Right hindlimb (tissue), 1 donor: ENCODE data around the gene EXOC7.

Experiments
- DNase-seq: peaks from one replicate; pipeline ENCODE4 v3.0.0-alpha.2; 2018

EXOC7 gene

GRCh38 chr17:76119409-76120371 lies 16.1 kb upstream of the EXOC7 start:
- DNase-seq, result no peak

GRCh38 chr17:76115138-76115754 lies 11.7 kb upstream of the EXOC7 start:
- no peak for DNase-seq

- no peak for DNase-seq
Measured at GRCh38 chr17:76111956-76112355, 8.4 kb upstream of the EXOC7 start.

GRCh38 chr17:76107509-76107908 lies 3.9 kb upstream of the EXOC7 start:
- DNase-seq, result no peak

DNA sequence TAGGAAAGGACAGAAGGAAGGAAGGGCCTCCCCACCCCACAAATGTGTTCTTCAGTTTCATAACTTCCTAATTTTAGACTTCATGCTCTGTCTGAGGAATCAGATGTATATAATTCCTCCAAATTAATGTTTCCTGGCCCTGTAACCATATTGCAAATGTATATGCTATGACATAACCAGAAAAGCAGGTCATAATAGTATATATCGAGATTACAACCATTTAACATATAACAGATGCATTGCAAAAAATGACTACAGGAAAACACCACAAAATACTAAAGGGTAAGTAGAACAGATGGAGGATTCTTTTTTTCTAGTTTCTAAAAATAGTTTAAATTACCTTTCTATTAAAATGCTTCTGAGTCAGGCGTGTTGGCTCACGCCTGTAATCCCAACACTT lies 3.1 kb upstream of the EXOC7 start:
- no peak for DNase-seq

GRCh38 chr17:76104896-76105231 lies 1.3 kb upstream of the EXOC7 start:
- DNase-seq, result no peak

- no peak for DNase-seq
Measured at GRCh38 chr17:76104140-76104895, 731 bp upstream of the EXOC7 start.

DNA sequence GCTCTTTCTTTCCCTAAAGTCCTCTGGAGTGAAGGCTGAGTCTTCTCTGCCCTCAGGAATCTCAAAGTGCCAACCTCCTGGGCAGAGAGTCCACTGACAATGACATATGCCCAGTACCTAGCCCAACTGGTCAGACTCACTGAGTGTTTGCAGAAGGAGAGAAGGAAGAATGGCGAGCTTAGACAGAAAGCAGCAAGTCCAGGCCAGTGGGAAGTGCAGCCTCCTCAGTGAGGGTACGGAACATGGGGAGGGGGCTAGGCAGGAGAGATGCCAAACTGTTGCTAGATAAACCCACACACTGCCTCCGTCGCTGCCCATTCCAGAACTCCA lies 678 bp downstream of the EXOC7 start:
- no peak for DNase-seq

GRCh38 chr17:76097716-76098295 lies 5.8 kb downstream of the EXOC7 start:
- DNase-seq, result peak; percentile 9

DNA sequence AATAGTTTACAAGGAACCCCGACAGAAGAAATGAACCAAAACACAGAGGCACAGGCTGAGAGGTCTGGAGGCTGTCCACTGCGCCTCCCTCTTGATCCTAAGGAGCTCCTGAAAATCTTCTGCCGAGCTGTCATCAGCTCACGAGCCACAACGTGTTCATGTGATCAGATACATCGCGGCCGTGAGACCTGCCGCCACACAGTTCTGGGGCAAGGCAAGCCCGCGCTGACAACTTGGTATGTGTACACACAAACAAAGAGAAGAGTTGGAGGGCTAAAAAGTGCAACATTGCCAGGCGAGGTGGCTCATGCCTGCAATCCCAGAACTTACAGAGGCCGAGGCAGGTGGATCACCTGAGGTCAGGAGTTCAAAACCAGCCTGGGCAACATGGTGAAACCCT lies 7.6 kb downstream of the EXOC7 start:
- no peak for DNase-seq

DNA sequence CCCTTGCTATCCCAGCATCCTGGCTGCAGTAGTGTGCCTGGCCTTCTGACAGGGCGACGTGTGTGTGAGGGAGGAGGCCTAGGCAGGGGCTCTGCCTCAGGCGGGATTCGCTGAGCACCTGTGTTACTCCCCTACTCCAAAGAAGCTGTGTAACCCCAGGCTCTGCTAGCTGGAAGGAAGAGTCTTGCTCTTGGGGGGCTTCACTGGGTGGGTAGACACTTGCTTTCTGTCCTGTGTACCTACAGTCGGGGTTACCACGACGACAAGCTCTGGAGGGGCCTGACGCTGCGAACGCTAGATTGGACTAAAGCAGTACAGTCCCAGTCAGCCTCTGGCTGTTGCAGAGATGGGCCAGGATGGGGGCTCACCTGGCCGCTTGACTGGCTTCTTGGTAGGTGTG lies 9.5 kb downstream of the EXOC7 start:
- peak; percentile 12 for DNase-seq

GRCh38 chr17:76092526-76093413 lies 10.8 kb downstream of the EXOC7 start:
- DNase-seq, result no peak

DNA sequence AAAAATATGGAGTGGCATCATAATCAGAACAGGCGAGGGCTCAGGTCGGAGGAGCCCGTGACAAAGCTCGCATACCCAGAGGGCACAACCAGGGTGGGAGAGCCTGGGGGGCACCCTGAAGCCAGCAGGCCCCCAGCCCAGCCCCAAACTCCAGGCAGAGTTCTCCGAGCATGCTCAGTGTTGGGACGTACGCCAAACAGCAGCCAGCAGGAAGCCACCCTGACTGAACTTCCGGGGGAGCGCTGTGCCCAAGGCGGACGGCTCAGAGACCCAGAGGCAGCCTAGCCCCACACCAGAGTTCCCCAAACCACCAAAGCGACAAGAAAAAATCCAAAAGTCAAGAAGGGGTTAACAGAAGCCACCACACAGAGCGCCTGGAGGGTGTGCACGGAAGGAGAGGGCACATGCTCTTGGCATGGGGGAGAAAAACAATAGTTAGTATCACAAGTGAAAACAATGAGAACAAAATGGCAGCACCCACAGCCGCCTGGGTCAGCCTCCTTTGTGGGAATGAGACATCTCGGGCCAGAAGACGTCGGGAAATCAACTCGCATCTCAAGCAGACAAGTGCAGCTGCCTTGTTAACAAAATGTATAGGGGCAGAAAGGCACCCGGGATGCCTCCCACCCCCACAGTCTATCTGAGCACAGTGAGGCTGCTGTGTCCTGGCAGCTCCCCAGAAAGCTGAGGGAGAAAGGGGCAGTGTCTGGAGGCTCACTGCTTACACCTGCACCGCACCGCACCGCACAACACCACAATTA lies 11.9 kb downstream of the EXOC7 start:
- DNase-seq, result no peak

- DNase-seq, result peak; percentile 11
Measured at GRCh38 chr17:76090517-76091129, 13.0 kb downstream of the EXOC7 start.

DNA sequence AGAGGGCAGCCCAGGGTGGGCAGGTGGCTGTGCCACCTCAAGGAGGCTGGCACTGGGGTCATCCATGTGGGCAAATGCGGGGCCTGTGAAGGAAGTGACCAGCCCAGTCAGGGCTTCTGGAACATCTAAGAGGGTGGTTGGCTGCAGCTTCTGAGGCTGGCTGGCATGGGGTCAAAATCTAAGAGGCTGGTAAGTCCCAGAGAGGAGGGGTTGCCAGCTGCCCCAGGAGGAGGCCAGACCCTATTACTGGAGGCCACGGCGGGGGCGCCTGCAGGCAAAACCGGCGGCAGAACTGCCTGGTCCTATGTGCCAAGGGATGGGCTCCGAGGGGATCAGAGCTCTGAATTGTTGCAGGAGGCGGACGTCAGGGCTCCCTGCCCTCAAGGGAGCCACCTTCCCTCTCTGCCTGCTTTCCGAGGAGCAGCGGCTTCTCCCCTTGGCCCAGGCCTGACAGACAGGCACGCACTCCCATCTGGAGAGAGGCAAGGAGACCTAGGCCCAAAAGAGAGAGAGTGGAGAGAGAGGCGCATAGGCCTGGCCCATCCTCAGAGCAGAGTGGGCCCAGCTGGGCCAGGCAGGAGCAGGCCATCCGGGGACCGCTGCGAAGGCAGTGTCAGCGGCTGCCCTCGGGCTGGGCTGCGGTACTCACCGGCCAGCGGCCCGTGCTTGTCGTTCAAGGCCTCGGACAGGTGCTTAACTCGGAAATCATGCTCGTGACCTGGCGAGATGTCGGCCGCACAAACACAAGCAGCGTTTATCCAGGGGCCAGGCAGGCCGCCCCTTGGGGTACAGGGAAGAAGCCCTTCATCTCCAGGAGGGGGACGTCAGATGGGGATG lies 13.7 kb downstream of the EXOC7 start:
- no peak for DNase-seq

GRCh38 chr17:76088868-76089576 lies 14.6 kb downstream of the EXOC7 start:
- DNase-seq, result no peak

GRCh38 chr17:76088041-76088867 lies 15.3 kb downstream of the EXOC7 start:
- DNase-seq, result no peak

DNA sequence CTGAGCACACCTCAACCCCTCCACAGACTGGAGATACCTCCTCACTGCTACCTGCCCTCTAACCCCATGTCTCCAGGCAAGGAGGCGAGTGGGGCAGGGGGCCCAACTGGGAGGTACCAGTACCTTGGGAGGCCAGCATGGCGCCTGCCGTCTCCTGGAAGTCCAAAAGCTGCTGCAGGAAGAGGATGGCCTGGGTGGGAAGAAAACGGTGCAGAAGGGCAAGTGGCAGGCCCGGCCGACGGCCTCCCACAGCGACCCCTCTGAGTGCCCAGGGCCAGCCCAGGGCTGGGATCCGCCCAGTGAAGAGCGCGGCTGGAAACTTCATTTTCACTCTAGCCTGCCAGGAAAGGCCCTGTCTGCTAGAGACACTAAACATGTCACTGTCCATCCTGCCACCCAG lies 16.1 kb downstream of the EXOC7 start:
- DNase-seq, result peak; percentile 10

DNA sequence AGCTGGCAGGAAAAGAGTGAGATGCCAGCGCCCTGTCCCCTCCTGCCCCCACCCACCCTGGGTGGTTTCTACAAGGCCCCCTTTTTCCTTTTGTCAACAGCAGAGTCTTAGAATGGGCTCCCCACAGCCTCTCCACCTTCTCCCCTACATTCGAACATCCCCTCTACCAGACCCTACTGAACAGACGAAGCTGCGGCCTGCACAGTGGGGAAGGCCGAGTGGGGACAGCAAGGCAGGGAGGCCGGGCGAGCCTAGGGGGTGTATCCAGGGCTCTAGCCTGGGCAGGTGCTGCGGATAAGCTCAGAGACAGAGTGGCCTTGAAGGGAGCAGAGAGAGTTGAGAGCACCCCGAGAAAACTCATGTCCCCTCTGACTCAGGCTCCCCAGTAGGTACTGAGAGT lies 17.2 kb downstream of the EXOC7 start:
- no peak for DNase-seq
